ENCODE results near the gene RASGRF2. TPM values are rescaled to one million over a fixed set of nuclear protein-coding genes. Genes with fewer than 3 reads are reported as not detected.

Gene RASGRF2
- total and polyA plus RNA-seq, 2 of the 13 experiments (the other 11 are each of a cell fraction or from before 2014, with no cell fraction given): 23.6 to 29.0 TPM

DNA sequence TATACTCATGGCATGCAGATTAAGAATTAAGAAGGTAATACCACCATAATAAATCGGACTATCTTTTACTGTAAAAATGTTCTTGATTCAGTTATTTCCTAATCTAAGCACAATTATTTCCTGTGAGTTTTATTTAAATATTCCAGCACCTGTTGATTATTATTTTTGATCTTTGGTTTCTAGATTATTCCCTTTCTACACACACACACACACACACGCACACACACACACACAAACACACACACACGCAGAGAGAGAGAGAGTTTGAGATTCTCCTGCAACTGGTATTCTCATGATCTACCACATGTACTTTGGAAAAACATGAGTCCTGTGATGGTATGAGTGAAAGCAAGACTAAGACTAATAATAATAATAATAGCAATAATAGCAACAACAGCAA lies 256.0 kb downstream of the RASGRF2 start:
- H3K27me3 ChIP-seq (ENCODE audit: control insufficient read depth in 1 of 2, insufficient read depth in 2 of 2, low read length in 2 of 2): no peaks in the 10 kb centered on the region
- FAIRE-seq (no peak), DNase-seq (ENCODE audit: low spot score) (no peak), ATAC-seq (no peak)
- no peak overlapping the region for H3K4me3 ChIP-seq (replicated peaks in 1 of 3; ENCODE audit: insufficient read depth in 1 of 3, low read depth in 2 of 3, low read length in 3 of 3)
- ChIA-PET POLR2A (no interaction called here), CTCF (ENCODE audit: low intra/inter-chr PET ratio, low total read pairs) (no interaction called here)
- H3K79me2 ChIP-seq (ENCODE audit: insufficient read depth, low read length): no peaks in the 10 kb centered on the region
- intact Hi-C loops (cut with micrococcal nuclease; ENCODE audit: unreplicated experiment): no loop called here
- no peak overlapping the region for H2AFZ ChIP-seq (ENCODE audit: low read length)
- peaks cover 4 to 27% of the 10 kb centered on the region in 2 experiments for H3K36me3 ChIP-seq (replicated peaks in 1 of 2; ENCODE audit: control insufficient read depth in 1 of 2, insufficient read depth in 2 of 2, low read length in 2 of 2)
- WGBS (ENCODE audit: low lambda C conversion rate): 84% methylated on average over 3 of the region's 3 CpGs
- no peak overlapping the region for H3K4me2 ChIP-seq (ENCODE audit: low read depth, low read length)
- H4K20me1 ChIP-seq (ENCODE audit: insufficient read depth, low read length): no peaks in the 10 kb centered on the region
- no TSS peak for BruUV-seq (replicated peaks)
- H3K27ac ChIP-seq (ENCODE audit: extremely low read length, insufficient read depth, low read length): no peak overlapping the region
- in situ Hi-C loops (cut with HindIII; ENCODE audit: extremely low pct_ligation_motif_present, low pct_unique_long_range_greater_than_20kb): no loop called here
- no peaks in the 10 kb centered on the region for H3K4me1 ChIP-seq (ENCODE audit: insufficient read depth, low read length)
- no peaks in the 10 kb centered on the region for H3K9me3 ChIP-seq (ENCODE audit: low read length)
- H3K9ac ChIP-seq (ENCODE audit: insufficient read depth, low read depth, low read length): no peak overlapping the region
- no peak for TF ChIP-seq ISL2 (CRISPR knock-in tag; IDR thresholded peaks at IDR 0.05)
- TF ChIP-seq, protein P1, sequence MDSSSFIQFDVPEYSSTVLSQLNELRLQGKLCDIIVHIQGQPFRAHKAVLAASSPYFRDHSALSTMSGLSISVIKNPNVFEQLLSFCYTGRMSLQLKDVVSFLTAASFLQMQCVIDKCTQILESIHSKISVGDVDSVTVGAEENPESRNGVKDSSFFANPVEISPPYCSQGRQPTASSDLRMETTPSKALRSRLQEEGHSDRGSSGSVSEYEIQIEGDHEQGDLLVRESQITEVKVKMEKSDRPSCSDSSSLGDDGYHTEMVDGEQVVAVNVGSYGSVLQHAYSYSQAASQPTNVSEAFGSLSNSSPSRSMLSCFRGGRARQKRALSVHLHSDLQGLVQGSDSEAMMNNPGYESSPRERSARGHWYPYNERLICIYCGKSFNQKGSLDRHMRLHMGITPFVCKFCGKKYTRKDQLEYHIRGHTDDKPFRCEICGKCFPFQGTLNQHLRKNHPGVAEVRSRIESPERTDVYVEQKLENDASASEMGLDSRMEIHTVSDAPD (CRISPR knock-in tag; IDR thresholded peaks at IDR 0.05): no peak
- no peak for TF ChIP-seq RBAK (CRISPR knock-in tag; IDR thresholded peaks at IDR 0.05)
- TF ChIP-seq, protein P2, sequence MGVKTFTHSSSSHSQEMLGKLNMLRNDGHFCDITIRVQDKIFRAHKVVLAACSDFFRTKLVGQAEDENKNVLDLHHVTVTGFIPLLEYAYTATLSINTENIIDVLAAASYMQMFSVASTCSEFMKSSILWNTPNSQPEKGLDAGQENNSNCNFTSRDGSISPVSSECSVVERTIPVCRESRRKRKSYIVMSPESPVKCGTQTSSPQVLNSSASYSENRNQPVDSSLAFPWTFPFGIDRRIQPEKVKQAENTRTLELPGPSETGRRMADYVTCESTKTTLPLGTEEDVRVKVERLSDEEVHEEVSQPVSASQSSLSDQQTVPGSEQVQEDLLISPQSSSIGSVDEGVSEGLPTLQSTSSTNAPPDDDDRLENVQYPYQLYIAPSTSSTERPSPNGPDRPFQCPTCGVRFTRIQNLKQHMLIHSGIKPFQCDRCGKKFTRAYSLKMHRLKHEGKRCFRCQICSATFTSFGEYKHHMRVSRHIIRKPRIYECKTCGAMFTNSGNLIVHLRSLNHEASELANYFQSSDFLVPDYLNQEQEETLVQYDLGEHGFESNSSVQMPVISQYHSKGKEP (CRISPR knock-in tag; IDR thresholded peaks at IDR 0.05): no peak
- TF ChIP-seq KLF16 (CRISPR knock-in tag; IDR thresholded peaks at IDR 0.05): no peak
- no peak for TF ChIP-seq CBFB (CRISPR knock-in tag; IDR thresholded peaks at IDR 0.05)
- TF ChIP-seq ZNF780A (CRISPR knock-in tag; IDR thresholded peaks at IDR 0.05): no peak
- TF ChIP-seq MTF2 (CRISPR knock-in tag; IDR thresholded peaks at IDR 0.05; ENCODE audit: borderline replicate concordance): no peak
- no peak for TF ChIP-seq SRY (CRISPR knock-in tag; IDR thresholded peaks at IDR 0.05)
- TF ChIP-seq, protein P3, sequence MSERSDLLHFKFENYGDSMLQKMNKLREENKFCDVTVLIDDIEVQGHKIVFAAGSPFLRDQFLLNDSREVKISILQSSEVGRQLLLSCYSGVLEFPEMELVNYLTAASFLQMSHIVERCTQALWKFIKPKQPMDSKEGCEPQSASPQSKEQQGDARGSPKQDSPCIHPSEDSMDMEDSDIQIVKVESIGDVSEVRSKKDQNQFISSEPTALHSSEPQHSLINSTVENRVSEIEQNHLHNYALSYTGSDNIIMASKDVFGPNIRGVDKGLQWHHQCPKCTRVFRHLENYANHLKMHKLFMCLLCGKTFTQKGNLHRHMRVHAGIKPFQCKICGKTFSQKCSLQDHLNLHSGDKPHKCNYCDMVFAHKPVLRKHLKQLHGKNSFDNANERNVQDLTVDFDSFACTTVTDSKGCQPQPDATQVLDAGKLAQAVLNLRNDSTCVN (CRISPR knock-in tag; IDR thresholded peaks at IDR 0.05; ENCODE audit: borderline replicate concordance): no peak
- TF ChIP-seq, protein P4, sequence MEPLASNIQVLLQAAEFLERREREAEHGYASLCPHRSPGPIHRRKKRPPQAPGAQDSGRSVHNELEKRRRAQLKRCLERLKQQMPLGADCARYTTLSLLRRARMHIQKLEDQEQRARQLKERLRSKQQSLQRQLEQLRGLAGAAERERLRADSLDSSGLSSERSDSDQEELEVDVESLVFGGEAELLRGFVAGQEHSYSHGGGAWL (CRISPR knock-in tag; IDR thresholded peaks at IDR 0.05): no peak
- no peak for TF ChIP-seq ZNF232 (CRISPR knock-in tag; IDR thresholded peaks at IDR 0.05; ENCODE audit: borderline replicate concordance)
- no peak for TF ChIP-seq TCF12 (IDR thresholded peaks at IDR 0.05)
- no peak for TF ChIP-seq TCF12 (CRISPR knock-in tag; IDR thresholded peaks at IDR 0.05)
- TF ChIP-seq, protein P5, sequence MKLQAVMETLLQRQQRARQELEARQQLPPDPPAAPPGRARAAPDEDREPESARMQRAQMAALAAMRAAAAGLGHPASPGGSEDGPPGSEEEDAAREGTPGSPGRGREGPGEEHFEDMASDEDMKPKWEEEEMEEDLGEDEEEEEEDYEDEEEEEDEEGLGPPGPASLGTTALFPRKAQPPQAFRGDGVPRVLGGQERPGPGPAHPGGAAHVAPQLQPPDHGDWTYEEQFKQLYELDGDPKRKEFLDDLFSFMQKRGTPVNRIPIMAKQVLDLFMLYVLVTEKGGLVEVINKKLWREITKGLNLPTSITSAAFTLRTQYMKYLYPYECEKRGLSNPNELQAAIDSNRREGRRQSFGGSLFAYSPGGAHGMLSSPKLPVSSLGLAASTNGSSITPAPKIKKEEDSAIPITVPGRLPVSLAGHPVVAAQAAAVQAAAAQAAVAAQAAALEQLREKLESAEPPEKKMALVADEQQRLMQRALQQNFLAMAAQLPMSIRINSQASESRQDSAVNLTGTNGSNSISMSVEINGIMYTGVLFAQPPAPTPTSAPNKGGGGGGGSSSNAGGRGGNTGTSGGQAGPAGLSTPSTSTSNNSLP (IDR thresholded peaks at IDR 0.05; ENCODE audit: low read depth, low read length): no peak
- no peak for TF ChIP-seq RAD51 (IDR thresholded peaks at IDR 0.05; ENCODE audit: borderline replicate concordance)
- TF ChIP-seq DPF2 (CRISPR knock-in tag; IDR thresholded peaks at IDR 0.05; ENCODE audit: borderline replicate concordance, low read depth): no peak
- TF ChIP-seq ZBTB2 (CRISPR knock-in tag; IDR thresholded peaks at IDR 0.05; ENCODE audit: low read depth): no peak

All from HepG2 (cell line).